Smooth muscle cell (in vitro differentiated cells): ENCODE results near the gene NUDT17. TPM values are rescaled to one million over a fixed set of nuclear protein-coding genes. Genes with fewer than 3 reads are reported as not detected.

Experiments
- DNase-seq: peaks from one replicate; lab custom pipeline; 2025; ENCODE audit not compliant: unreplicated experiment; lab: John Stamatoyannopoulos, UW
- H2AFZ ChIP-seq: fragments of 200-600 bp; sonication (generic); 2 replicates; pipeline ENCODE4 v1.6.0; 2016; ENCODE audit warnings: antibody characterized with exemption, low read depth, mild to moderate bottlenecking
- H3F3A ChIP-seq: fragments of 200-600 bp; sonication (generic); 2 replicates; pipeline ENCODE4 v1.6.0; 2017; ENCODE audit warnings: antibody characterized with exemption, low read depth
- H3K27ac ChIP-seq: fragments of 200-600 bp; sonication (generic); 2 replicates; pipeline ENCODE4 v1.5.1; 2016; ENCODE audit warnings: low read depth, mild to moderate bottlenecking
- H3K27me3 ChIP-seq: fragments of 200-600 bp; sonication (generic); 2 replicates; pipeline ENCODE4 v1.6.1; 2016; ENCODE audit warnings: low read depth, mild to moderate bottlenecking
- H3K36me3 ChIP-seq: fragments of 200-600 bp; sonication (generic); 2 replicates; pipeline ENCODE4 v1.5.1; 2016; ENCODE audit warnings: low read depth
- H3K4me1 ChIP-seq: fragments of 200-600 bp; sonication (generic); 2 replicates; pipeline ENCODE4 v1.5.1; 2016; ENCODE audit warnings: low read depth
- H3K4me2 ChIP-seq: fragments of 200-600 bp; sonication (generic); 2 replicates; pipeline ENCODE4 v1.6.0; 2016; ENCODE audit warnings: mild to moderate bottlenecking
- H3K4me3 ChIP-seq: fragments of 200-600 bp; sonication (generic); 2 replicates; pipeline ENCODE4 v1.5.1; 2016; ENCODE audit warnings: mild to moderate bottlenecking
- H3K79me2 ChIP-seq: fragments of 200-600 bp; sonication (generic); 2 replicates; pipeline ENCODE4 v1.6.0; 2016; ENCODE audit warnings: low read depth, mild to moderate bottlenecking
- H3K9ac ChIP-seq: fragments of 200-600 bp; sonication (generic); 2 replicates; pipeline ENCODE4 v1.6.0; 2016; ENCODE audit warnings: low read depth
- H3K9me3 ChIP-seq: fragments of 200-600 bp; sonication (generic); replicated peaks from 2 replicates; pipeline ENCODE4 v1.5.1; 2016; ENCODE audit warnings: low read depth
- H4K20me1 ChIP-seq: fragments of 200-600 bp; sonication (generic); 2 replicates; pipeline ENCODE4 v1.6.0; 2016; ENCODE audit warnings: low read depth
- WGBS: methylation state at CpG from one replicate; pipeline ENCODE4 v1.1.7; 2016; ENCODE audit warnings: low lambda C conversion rate; 5-methylcytosine and 5-hydroxymethylcytosine counted together
- polyA plus RNA-seq: library from polyadenylated mRNA; unstranded; fragments of >200 nt; fragmentation: Nextera tagmentation; extraction: Ambion mirVana; gene quantifications from 2 replicates; pipeline ENCODE4 v1.2.1, GENCODE V29; 2016
- total RNA-seq: library from RNA; depleted of rRNA; stranded (reverse); fragments of >200 nt; gene quantifications from 2 replicates; pipeline ENCODE4 v1.2.3, GENCODE V29; 2014
- TF ChIP-seq, protein P1 (sequence below): fragments of 200-600 bp; sonication (generic); IDR thresholded peaks from 2 replicates; pipeline ENCODE4 v1.5.1; 2017; ENCODE audit warnings: borderline replicate concordance, mild to moderate bottlenecking, antibody characterized with exemption; ENCODE audit not compliant: insufficient read depth, poor library complexity, severe bottlenecking

Gene NUDT17
- total and polyA plus RNA-seq, 2 experiments from 2014 or later = 2.5 to 6.8 TPM

DNA sequence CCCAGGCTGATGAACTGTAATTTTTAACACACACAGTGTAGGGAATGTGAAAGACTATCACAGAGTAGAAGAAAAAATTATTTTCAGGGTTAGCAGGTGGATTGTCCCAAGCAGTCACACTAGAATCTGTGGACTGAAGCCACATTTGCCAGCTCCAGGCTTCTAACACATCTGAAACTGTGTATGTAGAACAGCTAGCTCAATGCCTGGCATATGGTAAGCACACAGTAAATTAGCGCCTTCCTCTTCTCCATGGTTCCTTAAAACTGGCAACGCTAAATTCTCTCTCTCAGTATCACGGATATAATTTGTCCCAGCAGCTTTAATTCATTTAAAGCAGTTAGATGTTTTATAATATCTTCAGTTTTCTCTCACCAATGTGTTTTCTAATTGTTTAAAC is 2.4 kb upstream of the NUDT17 start:
- no peak for DNase-seq
- no peaks in the 10 kb centered on the region for H4K20me1 ChIP-seq
- no peaks in the 10 kb centered on the region for H3K9me3 ChIP-seq
- H3K4me3 ChIP-seq = no peak overlapping the region
- H3K9ac ChIP-seq = no peak overlapping the region
- no peaks in the 10 kb centered on the region for H3K27me3 ChIP-seq
- peaks cover 21% of the 10 kb centered on the region for H3K36me3 ChIP-seq
- H3K4me1 ChIP-seq = no peaks in the 10 kb centered on the region
- no peak overlapping the region for H3K27ac ChIP-seq
- no peak overlapping the region for H2AFZ ChIP-seq
- H3K79me2 ChIP-seq = no peaks in the 10 kb centered on the region
- H3K4me2 ChIP-seq = no peak overlapping the region
- TF ChIP-seq, protein P1, sequence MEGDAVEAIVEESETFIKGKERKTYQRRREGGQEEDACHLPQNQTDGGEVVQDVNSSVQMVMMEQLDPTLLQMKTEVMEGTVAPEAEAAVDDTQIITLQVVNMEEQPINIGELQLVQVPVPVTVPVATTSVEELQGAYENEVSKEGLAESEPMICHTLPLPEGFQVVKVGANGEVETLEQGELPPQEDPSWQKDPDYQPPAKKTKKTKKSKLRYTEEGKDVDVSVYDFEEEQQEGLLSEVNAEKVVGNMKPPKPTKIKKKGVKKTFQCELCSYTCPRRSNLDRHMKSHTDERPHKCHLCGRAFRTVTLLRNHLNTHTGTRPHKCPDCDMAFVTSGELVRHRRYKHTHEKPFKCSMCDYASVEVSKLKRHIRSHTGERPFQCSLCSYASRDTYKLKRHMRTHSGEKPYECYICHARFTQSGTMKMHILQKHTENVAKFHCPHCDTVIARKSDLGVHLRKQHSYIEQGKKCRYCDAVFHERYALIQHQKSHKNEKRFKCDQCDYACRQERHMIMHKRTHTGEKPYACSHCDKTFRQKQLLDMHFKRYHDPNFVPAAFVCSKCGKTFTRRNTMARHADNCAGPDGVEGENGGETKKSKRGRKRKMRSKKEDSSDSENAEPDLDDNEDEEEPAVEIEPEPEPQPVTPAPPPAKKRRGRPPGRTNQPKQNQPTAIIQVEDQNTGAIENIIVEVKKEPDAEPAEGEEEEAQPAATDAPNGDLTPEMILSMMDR = no peak
- WGBS = 97% methylated on average over 3 of the region's 3 CpGs
- H3F3A ChIP-seq = peaks cover 17% of the 10 kb centered on the region

DNA sequence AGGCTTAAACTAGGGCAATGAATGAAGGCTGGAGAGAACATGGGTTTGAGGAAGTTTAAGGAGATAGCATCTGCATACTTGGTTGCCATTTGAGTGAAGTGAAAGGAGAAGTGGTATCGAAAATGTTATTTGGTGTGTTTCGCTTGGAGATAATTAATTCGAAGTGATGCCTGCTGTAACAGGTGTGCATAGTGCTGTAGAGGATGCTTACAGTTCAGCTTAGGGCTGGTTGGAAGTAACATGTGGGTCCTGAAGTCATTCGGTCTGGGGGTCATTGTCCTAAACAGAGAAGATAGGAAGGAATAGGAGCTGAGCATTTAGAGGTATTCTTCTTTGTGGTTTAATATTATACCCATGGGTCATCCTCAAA is 301 bp upstream of the NUDT17 start:
- H3K27ac ChIP-seq = no peak overlapping the region
- no peak for DNase-seq
- WGBS = 24% methylated on average over 4 of the region's 4 CpGs
- H2AFZ ChIP-seq = no peak overlapping the region
- H4K20me1 ChIP-seq = no peaks in the 10 kb centered on the region
- peak overlapping the region; percentile 64 for H3K4me3 ChIP-seq
- H3K79me2 ChIP-seq = no peaks in the 10 kb centered on the region
- H3K27me3 ChIP-seq = no peaks in the 10 kb centered on the region
- H3K4me2 ChIP-seq = peak overlapping the region; percentile 94
- TF ChIP-seq, protein P1 = no peak
- peaks cover 18% of the 10 kb centered on the region for H3F3A ChIP-seq
- no peaks in the 10 kb centered on the region for H3K9me3 ChIP-seq
- no peak overlapping the region for H3K9ac ChIP-seq
- peaks cover 6% of the 10 kb centered on the region for H3K36me3 ChIP-seq
- peaks cover 2% of the 10 kb centered on the region for H3K4me1 ChIP-seq

DNA sequence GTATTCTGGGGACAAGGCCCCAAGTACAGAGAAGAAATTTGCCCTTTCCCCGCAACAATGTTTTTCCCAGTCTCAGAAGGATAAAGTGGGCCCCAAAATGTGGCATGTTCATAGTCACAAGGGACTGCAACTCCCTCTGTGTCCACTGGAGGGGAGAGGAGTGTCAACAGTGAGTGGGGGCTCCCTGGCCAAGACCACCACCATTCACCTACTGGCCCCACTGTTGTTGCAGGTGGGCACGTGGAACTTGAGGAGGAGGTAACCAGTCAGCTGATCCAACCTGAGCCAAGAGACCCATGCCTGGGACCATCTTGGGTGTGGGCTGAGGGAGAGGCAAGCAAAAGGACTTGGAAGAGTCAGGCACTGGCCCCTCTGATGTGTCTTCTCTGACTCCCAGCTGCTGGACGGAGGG is 777 bp downstream of the NUDT17 start:
- Histone ChIP-seq H3F3A (peaks cover 26% of the 10 kb centered on the region), H3K36me3 (no peaks in the 10 kb centered on the region), H2AFZ (no peak overlapping the region), H3K79me2 (no peaks in the 10 kb centered on the region), H3K4me2 (peak overlapping the region; percentile 94), H3K27me3 (no peaks in the 10 kb centered on the region), H3K4me1 (peaks cover 3% of the 10 kb centered on the region), H3K9ac (peak overlapping the region; percentile 55), H3K27ac (no peak overlapping the region), H3K9me3 (no peaks in the 10 kb centered on the region), H3K4me3 (peak overlapping the region; percentile 64), H4K20me1 (no peaks in the 10 kb centered on the region)
- TF ChIP-seq, protein P1 = peak; percentile 53
- no peak for DNase-seq
- WGBS = 78% methylated on average over 3 of the region's 3 CpGs

DNA sequence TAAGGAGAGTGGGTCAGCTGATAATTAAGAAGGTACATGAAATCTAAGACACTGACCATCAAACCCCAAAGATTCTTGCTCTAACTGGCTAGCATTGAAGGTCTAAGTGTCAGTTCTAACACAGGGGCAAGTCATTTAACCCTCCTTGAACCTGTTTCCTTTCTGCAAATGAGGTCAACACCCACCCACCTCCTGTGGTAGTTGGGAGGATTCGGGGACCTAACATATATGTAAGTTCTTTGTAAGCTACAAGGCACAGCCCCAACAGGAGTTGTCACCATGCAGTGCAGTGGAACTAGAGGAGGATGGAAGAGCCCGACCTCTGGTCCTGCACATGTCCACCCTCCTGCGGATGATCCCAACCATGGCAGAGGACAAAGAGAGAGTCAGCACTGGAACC is 2.4 kb downstream of the NUDT17 start:
- Histone ChIP-seq H3K4me2 (no peak overlapping the region), H2AFZ (no peak overlapping the region), H3K9me3 (no peaks in the 10 kb centered on the region), H3K9ac (no peak overlapping the region), H3K4me1 (peaks cover 3% of the 10 kb centered on the region), H3K4me3 (no peak overlapping the region), H3K27ac (no peak overlapping the region), H3K27me3 (no peaks in the 10 kb centered on the region), H4K20me1 (no peaks in the 10 kb centered on the region), H3F3A (peaks cover 23% of the 10 kb centered on the region), H3K36me3 (no peaks in the 10 kb centered on the region), H3K79me2 (no peaks in the 10 kb centered on the region)
- WGBS = 97% methylated on average over 3 of the region's 3 CpGs
- TF ChIP-seq, protein P1 = no peak
- no peak for DNase-seq
